ENCODE measurements around the gene CCDC197.

The CCDC197 gene

GRCh38 chr14:94037954-94038353, 40.9 kb downstream of the CCDC197 start:
- H3F3A ChIP-seq (ENCODE audit: insufficient read depth) = no peaks in the 10 kb centered on the region
- TF ChIP-seq CTCF (IDR thresholded peaks at IDR 0.05; ENCODE audit: insufficient read depth, low read length, poor library complexity, severe bottlenecking) = no peak
- TF ChIP-seq EZH2phosphoT487 (conservative IDR thresholded peaks at IDR 0.05; ENCODE audit: low read length) = no peak

GRCh38 chr14:94038510-94038909, 41.4 kb downstream of the CCDC197 start:
- H3K9me2 ChIP-seq (replicated peaks; ENCODE audit: insufficient read depth, low read length) = no peaks in the 10 kb centered on the region
- H3K79me2 ChIP-seq (ENCODE audit: insufficient read depth, low read length) = no peaks in the 10 kb centered on the region
- TF ChIP-seq CTCF (IDR thresholded peaks at IDR 0.05; ENCODE audit: insufficient read depth, low read length, poor library complexity, severe bottlenecking) (no peak), EZH2phosphoT487 (conservative IDR thresholded peaks at IDR 0.05; ENCODE audit: low read length) (no peak)
- H3K4me2 ChIP-seq (ENCODE audit: low read depth, low read length, poor library complexity, severe bottlenecking) = no peak overlapping the region
- H3K27me3 ChIP-seq (ENCODE audit: low read length) = no peaks in the 10 kb centered on the region
- no peaks in the 10 kb centered on the region for H3K9me3 ChIP-seq (ENCODE audit: insufficient read depth, low read length)
- no peak overlapping the region for H3K27ac ChIP-seq (ENCODE audit: low read depth, low read length)
- H4K20me1 ChIP-seq (ENCODE audit: low read depth, low read length) = no peaks in the 10 kb centered on the region
- no peaks in the 10 kb centered on the region for H3F3A ChIP-seq (ENCODE audit: insufficient read depth)
- H3K9ac ChIP-seq (ENCODE audit: low read length) = no peak overlapping the region
- H3K4me3 ChIP-seq (ENCODE audit: insufficient read depth, low read length, poor library complexity, severe bottlenecking) = no peak overlapping the region
- no peaks in the 10 kb centered on the region for H3K36me3 ChIP-seq (ENCODE audit: low read length)
- H2AFZ ChIP-seq (ENCODE audit: low read depth, low read length, severe bottlenecking) = no peak overlapping the region

More at GRCh38 chr14:94037954-94038353, 40.9 kb downstream of the CCDC197 start:
- H3K79me2 ChIP-seq (ENCODE audit: insufficient read depth, low read length) = no peaks in the 10 kb centered on the region
- H4K20me1 ChIP-seq (ENCODE audit: low read depth, low read length) = no peaks in the 10 kb centered on the region
- H2AFZ ChIP-seq (ENCODE audit: low read depth, low read length, severe bottlenecking) = no peak overlapping the region
- no peaks in the 10 kb centered on the region for H3K9me2 ChIP-seq (replicated peaks; ENCODE audit: insufficient read depth, low read length)
- no peak overlapping the region for H3K4me2 ChIP-seq (ENCODE audit: low read depth, low read length, poor library complexity, severe bottlenecking)
- no peaks in the 10 kb centered on the region for H3K36me3 ChIP-seq (ENCODE audit: low read length)
- no peaks in the 10 kb centered on the region for H3K9me3 ChIP-seq (ENCODE audit: insufficient read depth, low read length)
- no peaks in the 10 kb centered on the region for H3K27me3 ChIP-seq (ENCODE audit: low read length)
- H3K27ac ChIP-seq (ENCODE audit: low read depth, low read length) = no peak overlapping the region
- no peak overlapping the region for H3K4me3 ChIP-seq (ENCODE audit: insufficient read depth, low read length, poor library complexity, severe bottlenecking)
- no peak overlapping the region for H3K9ac ChIP-seq (ENCODE audit: low read length)

GRCh38 chr14:94038921-94039629, 42.0 kb downstream of the CCDC197 start:
- H3K9me3 ChIP-seq (ENCODE audit: insufficient read depth, low read length) = no peaks in the 10 kb centered on the region
- H3K27ac ChIP-seq (ENCODE audit: low read depth, low read length) = no peak overlapping the region
- no peaks in the 10 kb centered on the region for H3K36me3 ChIP-seq (ENCODE audit: low read length)
- no peak overlapping the region for H3K4me2 ChIP-seq (ENCODE audit: low read depth, low read length, poor library complexity, severe bottlenecking)
- no peaks in the 10 kb centered on the region for H4K20me1 ChIP-seq (ENCODE audit: low read depth, low read length)
- no peaks in the 10 kb centered on the region for H3K79me2 ChIP-seq (ENCODE audit: insufficient read depth, low read length)
- TF ChIP-seq CTCF (IDR thresholded peaks at IDR 0.05; ENCODE audit: insufficient read depth, low read length, poor library complexity, severe bottlenecking) (no peak), EZH2phosphoT487 (conservative IDR thresholded peaks at IDR 0.05; ENCODE audit: low read length) (no peak)
- H3K4me3 ChIP-seq (ENCODE audit: insufficient read depth, low read length, poor library complexity, severe bottlenecking) = no peak overlapping the region
- no peak overlapping the region for H2AFZ ChIP-seq (ENCODE audit: low read depth, low read length, severe bottlenecking)
- H3F3A ChIP-seq (ENCODE audit: insufficient read depth) = no peaks in the 10 kb centered on the region
- no peaks in the 10 kb centered on the region for H3K9me2 ChIP-seq (replicated peaks; ENCODE audit: insufficient read depth, low read length)
- H3K9ac ChIP-seq (ENCODE audit: low read length) = no peak overlapping the region
- no peaks in the 10 kb centered on the region for H3K27me3 ChIP-seq (ENCODE audit: low read length)

Data from SU-DHL-6 (cell line).